GM23248 (cell line): ENCODE measurements around the gene YIPF1. TPM values are rescaled to one million over a fixed set of nuclear protein-coding genes. Genes with fewer than 3 reads are reported as not detected.

Experiments
- DNase-seq: peaks from one replicate; pipeline ENCODE4 v3.0.0-alpha.2; 2015
- H2AFZ ChIP-seq: fragments of 200-600 bp; sonication (generic); 2 replicates; pipeline ENCODE4 v1.6.1; 2016; ENCODE audit warnings: antibody characterized with exemption
- H3F3A ChIP-seq: fragments of 200-600 bp; sonication (generic); 2 replicates; pipeline ENCODE4 v1.6.1; 2016; ENCODE audit warnings: mild to moderate bottlenecking, antibody characterized with exemption, mixed run types; ENCODE audit not compliant: insufficient read depth
- H3K27ac ChIP-seq: fragments of 200-600 bp; sonication (generic); 2 replicates; pipeline ENCODE4 v1.5.1; 2016; ENCODE audit warnings: mild to moderate bottlenecking
- H3K27me3 ChIP-seq: fragments of 200-600 bp; sonication (generic); replicated peaks from 2 replicates; pipeline ENCODE4 v1.6.1; 2016; ENCODE audit warnings: mild to moderate bottlenecking; ENCODE audit not compliant: insufficient read depth
- H3K36me3 ChIP-seq: fragments of 200-600 bp; sonication (generic); 2 replicates; pipeline ENCODE4 v1.6.1; 2016; ENCODE audit warnings: low read depth, mild to moderate bottlenecking
- H3K4me1 ChIP-seq: fragments of 200-600 bp; sonication (generic); 2 replicates; pipeline ENCODE4 v1.6.1; 2016; ENCODE audit warnings: mild to moderate bottlenecking; ENCODE audit not compliant: insufficient read depth
- H3K4me2 ChIP-seq: fragments of 200-600 bp; sonication (generic); one replicate; pipeline ENCODE4 v1.6.1; 2016; ENCODE audit warnings: mild to moderate bottlenecking; ENCODE audit not compliant: unreplicated experiment
- H3K4me3 ChIP-seq: fragments of 200-600 bp; sonication (generic); 2 replicates; pipeline ENCODE4 v1.5.1; 2016; ENCODE audit warnings: mild to moderate bottlenecking
- H3K79me2 ChIP-seq: fragments of 200-600 bp; sonication (generic); 2 replicates; pipeline ENCODE4 v1.6.1; 2016; ENCODE audit warnings: mild to moderate bottlenecking; ENCODE audit not compliant: insufficient read depth
- H3K9ac ChIP-seq: fragments of 200-600 bp; sonication (generic); 2 replicates; pipeline ENCODE4 v1.6.1; 2016; ENCODE audit warnings: mild to moderate bottlenecking
- H3K9me2 ChIP-seq: fragments of 200-600 bp; sonication (generic); 2 replicates; pipeline ENCODE4 v1.6.1; 2016; ENCODE audit warnings: mixed run types, mild to moderate bottlenecking, moderate library complexity; ENCODE audit not compliant: insufficient read depth
- H3K9me3 ChIP-seq: fragments of 200-600 bp; sonication (generic); one replicate; pipeline ENCODE4 v1.6.1; 2017; ENCODE audit warnings: low read depth
- H4K20me1 ChIP-seq: fragments of 200-600 bp; sonication (generic); 2 replicates; pipeline ENCODE4 v1.6.0; 2016; ENCODE audit not compliant: insufficient read depth
- EZH2 ChIP-seq: fragments of 200-600 bp; sonication (generic); IDR thresholded peaks from 2 replicates; pipeline ENCODE4 v1.6.1; 2018; ENCODE audit warnings: antibody characterized with exemption, mild to moderate bottlenecking; ENCODE audit not compliant: insufficient read depth, poor library complexity, severe bottlenecking
- EZH2phosphoT487 ChIP-seq: fragments of 200-600 bp; sonication (generic); IDR thresholded peaks from 2 replicates; pipeline ENCODE4 v1.6.1; 2018; ENCODE audit warnings: antibody characterized with exemption, moderate library complexity, mild to moderate bottlenecking, low read depth; ENCODE audit not compliant: insufficient read depth
- WGBS, 2 experiments: methylation state at CpG; one replicate each; pipeline ENCODE4 v1.1.6; 2015 to 2017; ENCODE audit warnings: low lambda C conversion rate in 2 of 2, low coverage in 1 of 2; ENCODE audit errors: missing lambda C conversion rate in 2 of 2; 5-methylcytosine and 5-hydroxymethylcytosine counted together
- in situ Hi-C: fragments of 300-500 bp; cut with MboI; formaldehyde crosslinking; loops from 2 replicates; pipeline ENCODE4 v1.15.0; 2020
- polyA plus RNA-seq: library from polyadenylated mRNA; unstranded; fragments of >200 nt; fragmentation: Nextera tagmentation; extraction: Ambion mirVana; gene quantifications from 2 replicates; pipeline ENCODE4 v1.2.1, GENCODE V29; 2016
- total RNA-seq: library from RNA; depleted of rRNA; stranded (reverse); fragments of >200 nt; shearing (Covaris generic); gene quantifications from 2 replicates; pipeline ENCODE4 v1.2.3, GENCODE V29; 2014

YIPF1 gene
- total and polyA plus RNA-seq, 2 experiments from 2014 or later: 21.0 to 23.4 TPM

- DNase-seq: no peak
- Histone ChIP-seq H3F3A (peaks cover 5% of the 10 kb centered on the region; the same call in 1 of the 2 replicates), H3K27ac (no peak overlapping the region), H3K4me2 (no peak overlapping the region), H3K27me3 (no peaks in the 10 kb centered on the region), H3K9ac (no peak overlapping the region), H3K9me3 (no peaks in the 10 kb centered on the region), H4K20me1 (no peaks in the 10 kb centered on the region), H3K4me3 (no peak overlapping the region), H3K9me2 (no peaks in the 10 kb centered on the region), H3K79me2 (no peaks in the 10 kb centered on the region), H2AFZ (no peak overlapping the region), H3K4me1 (no peaks in the 10 kb centered on the region), H3K36me3 (peaks cover 8% of the 10 kb centered on the region; the same call in 1 of the 2 replicates)
- in situ Hi-C loops: no loop called here
- TF ChIP-seq EZH2 (no peak), EZH2phosphoT487 (no peak)
- WGBS, 2 experiments: 94 to 97% methylated on average over 4 of the region's 4 CpGs
Measured at GRCh38 chr1:53911442-53911841, 21.8 kb upstream of the YIPF1 start.

GRCh38 chr1:53909946-53910345, 20.3 kb upstream of the YIPF1 start:
- TF ChIP-seq EZH2 (no peak), EZH2phosphoT487 (no peak)
- no peak for DNase-seq

GRCh38 chr1:53906121-53906520, 16.5 kb upstream of the YIPF1 start:
- no peak overlapping the region for H3K4me2 ChIP-seq

More at GRCh38 chr1:53909946-53910345, 20.3 kb upstream of the YIPF1 start:
- Histone ChIP-seq H3K4me3 (no peak overlapping the region), H3K27me3 (no peaks in the 10 kb centered on the region), H3K9ac (no peak overlapping the region), H4K20me1 (no peaks in the 10 kb centered on the region), H2AFZ (no peak overlapping the region), H3K79me2 (no peaks in the 10 kb centered on the region), H3K9me3 (no peaks in the 10 kb centered on the region), H3K36me3 (0 out of 2 replicates have a peak, but pooled peaks cover 4% of the 10 kb centered on the region), H3K9me2 (no peaks in the 10 kb centered on the region), H3K4me1 (no peaks in the 10 kb centered on the region), H3K27ac (no peak overlapping the region), H3F3A (peaks cover 5% of the 10 kb centered on the region; the same call in 1 of the 2 replicates), H3K4me2 (no peak overlapping the region)
- in situ Hi-C loops: no loop called here
- 83 to 89% methylated on average over 3 of the region's 3 CpGs for WGBS, 2 experiments

GRCh38 chr1:53905509-53905908, 15.9 kb upstream of the YIPF1 start:
- Histone ChIP-seq H2AFZ (no peak overlapping the region), H3K79me2 (no peaks in the 10 kb centered on the region), H3K9me2 (no peaks in the 10 kb centered on the region), H3K9me3 (no peaks in the 10 kb centered on the region), H3K27me3 (no peaks in the 10 kb centered on the region), H3K36me3 (no peaks in the 10 kb centered on the region), H3F3A (peaks cover 2% of the 10 kb centered on the region; the same call in 1 of the 2 replicates), H3K4me2 (no peak overlapping the region), H3K4me1 (no peaks in the 10 kb centered on the region), H3K4me3 (no peak overlapping the region), H3K27ac (no peak overlapping the region), H4K20me1 (no peaks in the 10 kb centered on the region), H3K9ac (no peak overlapping the region)
- WGBS, 2 experiments: 88 to 92% methylated on average over 8 of the region's 8 CpGs
- TF ChIP-seq EZH2 (no peak), EZH2phosphoT487 (no peak)
- no peak for DNase-seq
- in situ Hi-C loops: no loop called here

More at GRCh38 chr1:53906121-53906520, 16.5 kb upstream of the YIPF1 start:
- Histone ChIP-seq H3K79me2 (no peaks in the 10 kb centered on the region), H3K27me3 (no peaks in the 10 kb centered on the region), H2AFZ (no peak overlapping the region), H3K27ac (no peak overlapping the region), H3K4me3 (no peak overlapping the region), H3K9me3 (no peaks in the 10 kb centered on the region), H3F3A (peaks cover 5% of the 10 kb centered on the region; the same call in 1 of the 2 replicates), H3K4me1 (no peaks in the 10 kb centered on the region), H3K9ac (no peak overlapping the region), H4K20me1 (no peaks in the 10 kb centered on the region), H3K9me2 (no peaks in the 10 kb centered on the region), H3K36me3 (no peaks in the 10 kb centered on the region)
- 92 to 94% methylated on average over 4 of the region's 4 CpGs for WGBS, 2 experiments
- DNase-seq: no peak
- in situ Hi-C loops: no loop called here
- TF ChIP-seq EZH2phosphoT487 (no peak), EZH2 (no peak)
